ENCODE results near the gene SPINK4. TPM values are rescaled to one million over a fixed set of nuclear protein-coding genes. Genes with fewer than 3 reads are reported as not detected.

The SPINK4 gene
- total RNA-seq, 1 experiment from 2014 or later: not detected

GRCh38 chr9:33232815-33233214, 7.2 kb upstream of the SPINK4 start:
- Histone ChIP-seq H3K9ac (ENCODE audit: extremely low read depth, insufficient read length, low read length) (no peak overlapping the region), H4K20me1 (ENCODE audit: control insufficient read depth, insufficient read depth, insufficient read length) (no peaks in the 10 kb centered on the region), H3K4me1 (ENCODE audit: insufficient read depth, low read length) (no peaks in the 10 kb centered on the region), H3T11ph (ENCODE audit: low read length) (no peak overlapping the region), H3K79me1 (ENCODE audit: insufficient read depth, low read depth, low read length, poor library complexity, severe bottlenecking) (no peaks in the 10 kb centered on the region), H3K27me3 (ENCODE audit: insufficient read depth, low read length) (no peaks in the 10 kb centered on the region), H2AK5ac (ENCODE audit: insufficient read length, low read length) (no peak overlapping the region), H3K4me2 (ENCODE audit: insufficient read depth, insufficient read length, low read length) (no peak overlapping the region), H3K23ac (ENCODE audit: insufficient read length, low read depth, low read length) (no peak overlapping the region), H2BK120ac (ENCODE audit: low read depth, low read length, poor library complexity, severe bottlenecking) (no peak overlapping the region), H3K14ac (ENCODE audit: insufficient read depth, low read length) (no peak overlapping the region), H3K79me2 (ENCODE audit: insufficient read depth, low read length) (no peaks in the 10 kb centered on the region), H3K27ac (ENCODE audit: insufficient read length, low read depth, low read length) (no peak overlapping the region), H4K91ac (ENCODE audit: insufficient read length, low read depth, low read length) (no peak overlapping the region), H2BK12ac (ENCODE audit: insufficient read length, low read depth, low read length) (no peak overlapping the region), H3K9me3 (ENCODE audit: control insufficient read depth, low read depth, low read length) (no peaks in the 10 kb centered on the region), H3K18ac (ENCODE audit: insufficient read length, low read depth, low read length) (no peak overlapping the region), H3K23me2 (ENCODE audit: insufficient read length, low read depth, low read length, poor library complexity, severe bottlenecking) (no peaks in the 10 kb centered on the region), H4K8ac (replicated peaks; ENCODE audit: insufficient read length, low read depth, low read length) (no peak overlapping the region), H3K4ac (ENCODE audit: low read depth, low read length) (no peak overlapping the region), H2BK5ac (ENCODE audit: insufficient read length, low read length) (no peak overlapping the region), H2BK15ac (ENCODE audit: low read depth, low read length) (no peak overlapping the region), H2AFZ (ENCODE audit: low read length) (no peak overlapping the region), H3K56ac (ENCODE audit: insufficient read length, low read depth, low read length) (no peak overlapping the region), H4K5ac (ENCODE audit: insufficient read length, low read depth, low read length) (no peak overlapping the region), H2BK20ac (ENCODE audit: low read depth, low read length, poor library complexity, severe bottlenecking) (no peak overlapping the region)
- Mint-ChIP-seq H3K9me3 (peaks cover 0 to 2% of the 10 kb centered on the region in 2 experiments; a peak in 1 of 5 replicates), H3K27ac (no peak overlapping the region), H3K36me3 (ENCODE audit: insufficient read depth in 1 of 3, low read depth in 3 of 3) (no peaks in the 10 kb centered on the region), H3K4me1 (peaks cover 0 to 7% of the 10 kb centered on the region in 2 experiments; a peak in 2 of 4 replicates), H3K27me3 (ENCODE audit: low read depth) (peaks cover 30% of the 10 kb centered on the region), H3K4me3 (no peak overlapping the region)
- 100% methylated on average over 1 of the region's 6 CpGs for WGBS (ENCODE audit: extremely low coverage, insufficient read length, low lambda C conversion rate)
- no peak for DNase-seq
- TF ChIP-seq CTCF (conservative IDR thresholded peaks at IDR 0.05): no peak
